GM19328 (cell line): ENCODE data around the gene EPS8L3.
"Not testable (repeated sequence)": the region's sequence is repeated elsewhere in the genome, so short reads cannot be mapped to it uniquely, and the experiment has no call there.

ENCODE experiments used
- ATAC-seq: cut with Tn5 transposase; IDR thresholded peaks from one replicate; pipeline ENCODE4 v1.9.1; 2021; ENCODE audit warnings: mild to moderate bottlenecking, moderate library complexity; ENCODE audit not compliant: unreplicated experiment

The EPS8L3 gene

DNA sequence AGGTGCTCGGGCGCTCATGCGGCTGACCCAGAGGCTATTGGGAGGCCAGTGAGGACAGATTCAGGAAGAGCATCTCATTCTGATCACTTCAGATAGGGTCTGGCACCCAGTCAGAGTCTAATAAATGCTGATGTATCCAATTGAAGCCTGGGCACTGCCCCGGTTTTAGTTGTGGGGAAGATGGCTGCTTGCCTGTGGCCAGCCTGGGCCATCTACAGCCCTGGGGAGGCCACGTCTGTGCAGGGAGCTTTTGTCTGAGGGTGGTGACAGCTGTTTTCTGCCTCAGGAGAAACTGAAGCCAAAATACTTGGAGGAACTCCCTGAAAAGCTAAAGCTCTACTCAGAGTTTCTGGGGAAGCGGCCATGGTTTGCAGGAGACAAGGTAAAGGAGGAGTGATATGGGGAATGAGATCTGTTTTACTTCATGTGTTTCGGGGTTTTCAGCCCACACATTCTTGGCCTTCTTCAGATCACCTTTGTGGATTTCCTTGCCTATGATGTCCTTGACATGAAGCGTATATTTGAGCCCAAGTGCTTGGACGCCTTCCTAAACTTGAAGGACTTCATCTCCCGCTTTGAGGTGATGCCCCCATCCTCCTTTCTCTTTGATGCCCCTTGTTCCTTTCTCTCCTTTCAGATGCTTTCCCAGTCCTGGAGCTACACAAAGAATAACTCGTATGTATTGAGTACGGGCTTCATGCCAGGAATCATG lies 48.9 kb downstream of the EPS8L3 start:
- ATAC-seq: no peak

DNA sequence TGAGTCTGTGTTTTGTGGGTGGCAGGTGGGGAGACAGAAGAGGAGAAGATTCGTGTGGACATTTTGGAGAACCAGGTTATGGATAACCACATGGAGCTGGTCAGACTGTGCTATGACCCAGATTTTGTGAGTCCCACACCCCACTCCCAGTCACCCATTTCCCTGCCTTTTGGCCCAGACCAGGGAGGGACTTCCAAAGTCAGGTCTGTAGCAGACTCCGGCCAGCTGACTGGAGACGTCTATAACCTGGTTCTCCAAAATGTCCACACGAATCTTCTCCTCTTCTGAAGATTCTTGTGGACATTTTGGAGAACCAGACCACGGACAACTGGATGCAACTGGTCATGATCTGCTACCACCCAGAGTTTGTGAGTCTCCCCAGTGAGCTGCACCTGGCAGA lies 50.1 kb downstream of the EPS8L3 start:
- no peak for ATAC-seq

DNA sequence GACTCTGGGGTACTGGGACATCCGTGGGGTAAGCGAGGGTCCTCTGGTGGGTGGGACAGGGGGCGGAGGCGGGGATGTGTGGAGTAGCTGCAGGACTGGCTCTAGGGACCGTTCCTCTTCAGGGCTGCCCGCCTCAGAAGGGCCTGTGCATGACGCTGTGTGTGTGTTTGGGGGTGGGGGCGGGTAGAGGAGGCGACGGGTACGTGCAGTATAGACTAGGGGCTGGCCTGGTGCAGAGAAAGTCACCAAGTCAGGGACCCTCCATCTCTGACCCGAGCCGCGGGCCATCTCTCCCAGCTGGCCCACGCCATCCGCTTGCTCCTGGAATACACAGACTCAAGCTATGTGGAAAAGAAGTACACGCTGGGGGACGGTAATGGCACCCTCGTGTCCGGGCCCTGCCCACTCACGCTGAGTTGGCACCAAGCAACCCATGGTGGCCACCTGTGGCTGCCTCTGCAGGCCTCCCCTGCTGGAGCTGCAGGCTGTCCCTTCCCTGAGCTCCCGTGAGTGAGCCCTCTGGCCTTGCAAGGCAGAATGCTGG lies 51.3 kb downstream of the EPS8L3 start:
- no peak for ATAC-seq

DNA sequence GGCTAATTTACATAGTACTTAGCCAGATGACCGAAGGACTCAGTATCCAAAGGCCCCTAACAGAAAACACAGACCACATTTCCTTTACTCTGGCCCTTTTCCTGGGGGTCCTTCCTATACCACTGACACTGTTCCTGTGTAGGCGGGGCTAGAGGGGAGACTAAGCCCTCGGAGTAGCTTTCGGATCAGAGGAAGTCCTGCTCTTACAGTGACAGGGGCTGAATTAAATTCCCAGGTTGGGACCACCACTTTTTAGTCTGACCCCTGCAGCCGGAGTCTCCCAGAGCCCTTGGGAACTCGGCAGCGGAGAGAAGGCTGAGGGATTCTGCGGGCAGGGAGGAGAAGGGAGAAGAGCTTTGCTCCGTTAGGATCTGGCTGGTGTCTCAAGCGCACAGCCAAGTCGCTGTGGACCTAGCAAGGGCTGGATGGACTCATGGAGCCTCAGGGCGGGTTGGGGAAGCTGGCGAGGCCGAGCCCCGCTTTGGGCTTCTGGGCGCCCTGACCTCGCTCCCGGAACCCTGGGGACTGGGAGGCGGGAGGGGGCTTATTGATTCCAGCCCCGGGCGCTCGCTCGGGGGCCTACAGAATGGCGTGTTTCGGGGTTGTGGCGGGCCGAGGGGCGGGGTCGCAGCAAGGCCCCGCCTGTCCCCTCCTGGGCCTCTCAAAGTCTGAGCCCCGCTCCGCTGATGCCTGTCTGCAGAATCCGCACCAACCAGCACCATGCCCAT lies 52.0 kb downstream of the EPS8L3 start, which contains the start of gene GSTM5:
Gene GSTM5, plus strand, starts transcription at position 659 of the 728 bp plus-strand sequence. Its CDS starts 62 bp downstream, at position 721.
- not testable (repeated sequence) for ATAC-seq

DNA sequence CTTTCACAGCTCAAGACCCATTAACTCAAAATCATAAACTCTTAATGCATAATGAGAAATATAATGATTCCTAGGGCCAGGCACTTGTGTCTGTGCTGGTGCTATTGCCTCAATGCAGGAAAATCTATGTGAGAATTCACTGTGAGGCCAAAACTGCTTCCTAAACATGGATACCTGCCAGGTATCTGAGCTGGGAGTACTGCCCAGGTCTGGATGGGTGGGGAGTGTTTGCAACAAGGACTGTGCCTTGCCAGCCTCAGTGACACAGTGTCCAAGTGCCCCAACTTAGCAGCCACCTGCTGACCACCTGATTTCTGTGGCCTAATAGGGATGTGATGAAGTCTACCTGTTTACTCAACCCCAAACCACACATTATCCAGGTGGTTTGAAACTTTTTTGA lies 53.9 kb downstream of the EPS8L3 start:
- ATAC-seq: not testable (repeated sequence)

DNA sequence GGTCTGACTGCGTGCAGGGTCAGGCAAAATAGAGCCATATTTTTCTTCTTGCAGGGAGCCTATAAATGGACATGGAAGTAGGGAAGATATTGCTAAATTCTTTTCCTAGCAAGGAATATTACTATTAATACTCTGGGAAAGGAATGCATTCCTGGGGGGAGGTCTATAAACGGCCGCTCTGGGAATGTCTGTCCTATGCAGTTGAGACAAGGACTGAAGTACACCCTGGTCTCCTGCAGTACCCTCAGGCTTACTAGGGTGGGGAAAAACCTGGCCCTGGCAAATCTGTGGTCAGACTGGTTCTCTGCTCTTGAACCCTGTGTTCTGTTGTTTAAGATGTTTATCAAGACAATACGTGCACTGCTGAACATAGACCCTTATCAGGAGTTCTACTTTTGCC lies 54.8 kb downstream of the EPS8L3 start:
- not testable (repeated sequence) for ATAC-seq

DNA sequence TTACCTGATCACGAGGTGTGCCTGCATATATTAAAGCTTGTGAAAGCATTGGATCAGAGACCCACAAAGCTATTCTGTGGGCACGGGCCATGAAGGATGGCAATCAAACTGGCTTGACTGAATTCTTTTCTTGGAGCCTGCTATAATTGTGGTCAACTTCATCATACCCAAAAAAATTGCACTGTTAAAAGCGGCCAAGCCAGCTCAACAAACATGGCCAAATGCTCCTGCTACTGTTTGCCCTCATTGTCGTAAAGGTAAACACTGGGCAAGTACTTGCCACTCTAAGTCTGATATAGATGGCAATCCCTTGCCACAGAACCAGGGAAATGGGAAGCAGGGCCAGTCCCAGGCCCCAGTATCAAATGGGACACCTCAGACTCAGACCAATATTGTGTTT lies 58.3 kb downstream of the EPS8L3 start:
- no peak for ATAC-seq

DNA sequence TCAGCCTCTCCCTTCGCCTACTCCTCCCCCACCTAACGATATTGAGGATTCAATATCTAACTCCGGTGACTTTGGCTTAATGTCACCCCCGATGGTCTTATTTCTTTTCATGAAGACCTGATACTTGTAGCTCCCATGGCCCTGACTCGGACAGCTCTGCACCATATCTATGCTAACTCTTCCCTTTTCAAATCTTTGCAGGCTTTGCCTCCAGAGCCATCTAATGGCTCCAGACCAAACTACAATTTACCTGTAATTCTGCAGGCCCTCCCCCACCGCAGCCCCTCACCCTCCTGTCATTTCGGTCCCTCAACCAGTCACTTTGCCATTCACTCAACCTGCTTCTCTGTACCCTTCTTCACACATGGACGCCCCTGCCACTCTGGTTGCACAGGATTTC lies 59.5 kb downstream of the EPS8L3 start:
- ATAC-seq: no peak

DNA sequence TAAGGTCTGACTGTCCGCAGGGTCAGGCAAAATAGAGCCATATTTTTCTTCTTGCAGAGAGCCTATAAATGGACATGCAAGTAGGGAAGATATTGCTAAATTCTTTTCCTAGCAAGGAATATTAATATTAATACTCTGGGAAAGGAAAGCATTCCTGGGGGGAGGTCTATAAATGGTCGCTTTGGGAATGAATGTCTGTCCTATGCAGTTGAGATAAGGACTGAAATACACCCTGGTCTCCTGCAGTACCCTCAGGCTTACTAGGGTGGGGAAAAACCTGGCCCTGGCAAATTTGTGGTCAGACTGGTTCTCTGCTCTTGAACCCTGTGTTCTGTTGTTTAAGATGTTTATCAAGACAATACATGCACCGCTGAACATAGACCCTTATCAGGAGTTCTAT lies 60.8 kb downstream of the EPS8L3 start:
- not testable (repeated sequence) for ATAC-seq
